CD14-positive monocyte (primary cell): ENCODE data around the gene TMEM116. TPM values are rescaled to one million over a fixed set of nuclear protein-coding genes. Genes with fewer than 3 reads are reported as not detected.

ENCODE experiments used
- DNase-seq, 3 donors: peaks; one replicate each; pipeline ENCODE4 v3.0.0-alpha.2; 2011 to 2022
- H2AFZ ChIP-seq: 2 replicates; pipeline ENCODE4 v1.6.0; 2012; ENCODE audit warnings: mild to moderate bottlenecking, low read depth, low read length, inconsistent platforms; ENCODE audit not compliant: insufficient read depth, poor library complexity, severe bottlenecking
- H3K27ac ChIP-seq, 2 donors: 1 replicate in 1 of 2; 2 replicates in 1 of 2; pipeline ENCODE4 v1.5.1; 2012 to 2013; ENCODE audit warnings: low read length in 2 of 2, control low read depth in 1 of 2, inconsistent platforms in 1 of 2, low read depth in 1 of 2, mild to moderate bottlenecking in 1 of 2
- H3K27me3 ChIP-seq, 2 donors: one replicate each; pipeline versions ENCODE4 v1.6.0 to v1.6.1; 2011 to 2013; ENCODE audit warnings: low read length in 2 of 2; ENCODE audit not compliant: control insufficient read depth in 2 of 2, insufficient read depth in 2 of 2
- H3K36me3 ChIP-seq, 2 donors: replicated peaks in 1 of 2; 1 replicate in 1 of 2; 2 replicates in 1 of 2; pipeline versions ENCODE4 v1.5.1 to v1.6.1; 2012 to 2013; ENCODE audit warnings: low read length in 2 of 2, control low read depth in 1 of 2, inconsistent platforms in 1 of 2, mild to moderate bottlenecking in 1 of 2; ENCODE audit not compliant: insufficient read depth in 2 of 2, control insufficient read depth in 1 of 2
- H3K4me1 ChIP-seq, 2 donors: 1 replicate in 1 of 2; 2 replicates in 1 of 2; pipeline versions ENCODE4 v1.5.1 to v1.6.1; 2012 to 2013; ENCODE audit warnings: low read length in 2 of 2, control low read depth in 1 of 2, inconsistent platforms in 1 of 2, mild to moderate bottlenecking in 1 of 2, moderate library complexity in 1 of 2; ENCODE audit not compliant: insufficient read depth in 2 of 2, control insufficient read depth in 1 of 2
- H3K4me2 ChIP-seq: replicated peaks from 2 replicates; pipeline ENCODE3; 2012; ENCODE audit warnings: low read length, moderate library complexity, mild to moderate bottlenecking; ENCODE audit not compliant: poor library complexity, severe bottlenecking; ENCODE audit errors: extremely low read depth
- H3K4me3 ChIP-seq, 3 experiments: fragments of 200-600 bp in 1 of 3; sonication (generic) in 1 of 3; replicated peaks in 1 of 3; 1 replicate in 2 of 3; 2 replicates in 1 of 3; pipeline ENCODE4 v1.5.1; 2011 to 2013; ENCODE audit warnings: low read length in 3 of 3, mild to moderate bottlenecking in 3 of 3, control low read depth in 2 of 3, low read depth in 2 of 3, inconsistent platforms in 1 of 3, moderate library complexity in 1 of 3
- H3K79me2 ChIP-seq: 2 replicates; pipeline ENCODE4 v1.6.0; 2012; ENCODE audit warnings: mild to moderate bottlenecking, control low read depth, inconsistent platforms, low read length, moderate library complexity; ENCODE audit not compliant: insufficient read depth
- H3K9ac ChIP-seq: 2 replicates; pipeline ENCODE4 v1.6.0; 2017; ENCODE audit warnings: low read length, mild to moderate bottlenecking; ENCODE audit not compliant: insufficient read depth, poor library complexity, severe bottlenecking
- H3K9me3 ChIP-seq, 2 donors: replicated peaks in 1 of 2; 1 replicate in 1 of 2; 2 replicates in 1 of 2; pipeline versions ENCODE4 v1.5.1 to v1.6.1; 2012 to 2013; ENCODE audit warnings: low read length in 2 of 2, control low read depth in 1 of 2; ENCODE audit not compliant: control insufficient read depth in 1 of 2, insufficient read depth in 1 of 2
- H4K20me1 ChIP-seq: 2 replicates; pipeline ENCODE4 v1.6.0; 2012; ENCODE audit warnings: mild to moderate bottlenecking, low read length, control low read depth, moderate library complexity; ENCODE audit not compliant: insufficient read depth
- H3K27ac Mint-ChIP-seq, 7 donors: one replicate each; pipeline ENCODE4 v1.8.0; 2020; ENCODE audit warnings: mild to moderate bottlenecking in 7 of 7, mixed read lengths in 7 of 7, moderate library complexity in 6 of 7, inconsistent platforms in 2 of 7
- H3K27me3 Mint-ChIP-seq, 3 donors: one replicate each; pipeline ENCODE4 v1.8.0; 2021 to 2022; ENCODE audit warnings: low read depth in 3 of 3, mild to moderate bottlenecking in 3 of 3, mixed read lengths in 3 of 3, moderate library complexity in 3 of 3, inconsistent platforms in 1 of 3
- H3K36me3 Mint-ChIP-seq, 2 donors: one replicate each; pipeline ENCODE4 v1.8.0; 2020; ENCODE audit warnings: mixed read lengths in 2 of 2, inconsistent platforms in 1 of 2, mild to moderate bottlenecking in 1 of 2
- H3K4me1 Mint-ChIP-seq: one replicate; pipeline ENCODE4 v1.8.0; 2020; ENCODE audit warnings: mild to moderate bottlenecking, mixed read lengths
- H3K4me3 Mint-ChIP-seq, 2 donors: one replicate each; pipeline ENCODE4 v1.8.0; 2020; ENCODE audit warnings: mild to moderate bottlenecking in 2 of 2, mixed read lengths in 2 of 2, moderate library complexity in 1 of 2
- H3K9me3 Mint-ChIP-seq, 7 donors: one replicate each; pipeline ENCODE4 v1.8.0; 2020 to 2022; ENCODE audit warnings: mixed read lengths in 7 of 7, mild to moderate bottlenecking in 6 of 7, moderate library complexity in 6 of 7, inconsistent platforms in 2 of 7
- WGBS: methylation state at CpG from one replicate; pipeline ENCODE4 v1.1.5; 2013; ENCODE audit warnings: missing lambda C conversion rate; ENCODE audit not compliant: insufficient coverage; 5-methylcytosine and 5-hydroxymethylcytosine counted together
- intact Hi-C, 2 donors: fragments of 100-400 bp; cut with micrococcal nuclease; formaldehyde crosslinking; loops; one replicate each; pipeline versions ENCODE4 v1.15.0 to v1.15.1; 2023
- polyA plus RNA-seq, 3 donors: library from polyadenylated mRNA; depleted of rRNA in 1 of 3; unstranded in 2 of 3; stranded (reverse) in 1 of 3; fragments of 300-500 nt in 2 of 3; fragments of >200 nt in 1 of 3; fragmentation: Illumina TruSeq in 2 of 3; gene quantifications; 1 replicate in 2 of 3; 2 replicates in 1 of 3; pipeline ENCODE4 v1.2.3, GENCODE V29; 2012 to 2021
- TF ChIP-seq, protein P1 (sequence below): fragments of 200-600 bp; IDR thresholded peaks from one replicate; pipeline ENCODE4 v1.8.0; 2022; ENCODE audit warnings: antibody characterized with exemption, mild to moderate bottlenecking

Gene TMEM116
- polyA plus RNA-seq, 3 donors, result 5.6 to 11.6 (median 8.3) TPM

GRCh38 chr12:112008918-112009317 lies 4.0 kb downstream of the TMEM116 start:
- H3K4me3 Mint-ChIP-seq, result no peak overlapping the region
- no peak overlapping the region for H3K9ac ChIP-seq
- H2AFZ ChIP-seq, result no peak overlapping the region
- no peak overlapping the region for H3K27ac Mint-ChIP-seq
- no peaks in the 10 kb centered on the region for H3K9me3 ChIP-seq
- TF ChIP-seq, protein P1, sequence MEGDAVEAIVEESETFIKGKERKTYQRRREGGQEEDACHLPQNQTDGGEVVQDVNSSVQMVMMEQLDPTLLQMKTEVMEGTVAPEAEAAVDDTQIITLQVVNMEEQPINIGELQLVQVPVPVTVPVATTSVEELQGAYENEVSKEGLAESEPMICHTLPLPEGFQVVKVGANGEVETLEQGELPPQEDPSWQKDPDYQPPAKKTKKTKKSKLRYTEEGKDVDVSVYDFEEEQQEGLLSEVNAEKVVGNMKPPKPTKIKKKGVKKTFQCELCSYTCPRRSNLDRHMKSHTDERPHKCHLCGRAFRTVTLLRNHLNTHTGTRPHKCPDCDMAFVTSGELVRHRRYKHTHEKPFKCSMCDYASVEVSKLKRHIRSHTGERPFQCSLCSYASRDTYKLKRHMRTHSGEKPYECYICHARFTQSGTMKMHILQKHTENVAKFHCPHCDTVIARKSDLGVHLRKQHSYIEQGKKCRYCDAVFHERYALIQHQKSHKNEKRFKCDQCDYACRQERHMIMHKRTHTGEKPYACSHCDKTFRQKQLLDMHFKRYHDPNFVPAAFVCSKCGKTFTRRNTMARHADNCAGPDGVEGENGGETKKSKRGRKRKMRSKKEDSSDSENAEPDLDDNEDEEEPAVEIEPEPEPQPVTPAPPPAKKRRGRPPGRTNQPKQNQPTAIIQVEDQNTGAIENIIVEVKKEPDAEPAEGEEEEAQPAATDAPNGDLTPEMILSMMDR, result no peak
- peaks cover 27% of the 10 kb centered on the region for H3K4me1 Mint-ChIP-seq
- WGBS, result no CpG with 5 or more reads among the region's 3 CpGs
- no peak overlapping the region for H3K4me3 ChIP-seq
- no peak overlapping the region for H3K27ac ChIP-seq
- peaks cover 0 to 2% (median 0%) of the 10 kb centered on the region in 7 donors for H3K9me3 Mint-ChIP-seq
- peaks cover 0 to 7% of the 10 kb centered on the region in 2 donors for H3K36me3 Mint-ChIP-seq
- H3K79me2 ChIP-seq, result peaks cover 35% of the 10 kb centered on the region
- no peak for DNase-seq
- no peak overlapping the region for H3K4me2 ChIP-seq
- H3K27me3 ChIP-seq, result no peaks in the 10 kb centered on the region
- peaks cover 0 to 4% (median 4%) of the 10 kb centered on the region in 3 donors for H3K27me3 Mint-ChIP-seq
- H3K36me3 ChIP-seq, result no peaks in the 10 kb centered on the region
- H3K4me1 ChIP-seq, result peaks cover 29 to 34% of the 10 kb centered on the region in 2 donors
- intact Hi-C loops, result no loop called here
- H4K20me1 ChIP-seq, result peaks cover 4% of the 10 kb centered on the region

DNA sequence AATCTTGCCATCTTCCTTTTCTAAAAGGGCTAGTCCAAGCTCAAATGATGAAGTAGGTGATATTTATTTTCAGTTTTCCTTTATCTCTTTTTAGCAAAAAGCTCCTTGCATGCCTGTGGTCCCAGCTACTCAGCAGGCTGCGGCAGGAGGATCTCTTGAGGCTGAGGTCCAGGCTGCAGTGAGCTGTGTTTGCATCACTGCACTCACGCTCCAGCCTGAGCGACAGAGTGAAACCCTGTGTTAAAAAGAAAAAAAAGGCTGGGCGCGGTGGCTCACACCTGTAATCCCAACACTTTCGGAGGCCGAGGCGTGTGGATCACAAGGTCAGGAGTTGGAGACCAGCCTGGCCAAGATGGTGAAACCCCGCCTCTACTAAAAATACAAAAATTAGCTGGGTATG lies 5.0 kb downstream of the TMEM116 start:
- no peak overlapping the region for H3K27ac Mint-ChIP-seq
- intact Hi-C loops, result no loop called here
- peaks cover 1 to 7% of the 10 kb centered on the region in 2 donors for H3K36me3 Mint-ChIP-seq

More for the DNA sequence above, 5.0 kb downstream of the TMEM116 start:
- Histone ChIP-seq H2AFZ (no peak overlapping the region), H3K27ac (no peak overlapping the region), H3K9ac (no peak overlapping the region), H3K27me3 (no peaks in the 10 kb centered on the region), H3K36me3 (no peaks in the 10 kb centered on the region), H3K4me2 (no peak overlapping the region), H3K4me3 (no peak overlapping the region), H3K79me2 (peaks cover 28% of the 10 kb centered on the region), H3K4me1 (peaks cover 26 to 29% of the 10 kb centered on the region in 2 donors), H4K20me1 (no peaks in the 10 kb centered on the region), H3K9me3 (no peaks in the 10 kb centered on the region)
- WGBS, result 88% methylated on average over 4 of the region's 9 CpGs
- Mint-ChIP-seq H3K9me3 (peaks cover 0 to 2% (median 0%) of the 10 kb centered on the region in 7 donors), H3K4me1 (peaks cover 27% of the 10 kb centered on the region), H3K27me3 (peaks cover 0 to 8% (median 4%) of the 10 kb centered on the region in 3 donors), H3K4me3 (no peak overlapping the region)
- DNase-seq, result no peak
- TF ChIP-seq, protein P1, result no peak
